ENCODE data around the gene MSRB1.
"Not testable (repeated sequence)": the region's sequence is repeated elsewhere in the genome, so short reads cannot be mapped to it uniquely, and the experiment has no call there.

The MSRB1 gene

DNA sequence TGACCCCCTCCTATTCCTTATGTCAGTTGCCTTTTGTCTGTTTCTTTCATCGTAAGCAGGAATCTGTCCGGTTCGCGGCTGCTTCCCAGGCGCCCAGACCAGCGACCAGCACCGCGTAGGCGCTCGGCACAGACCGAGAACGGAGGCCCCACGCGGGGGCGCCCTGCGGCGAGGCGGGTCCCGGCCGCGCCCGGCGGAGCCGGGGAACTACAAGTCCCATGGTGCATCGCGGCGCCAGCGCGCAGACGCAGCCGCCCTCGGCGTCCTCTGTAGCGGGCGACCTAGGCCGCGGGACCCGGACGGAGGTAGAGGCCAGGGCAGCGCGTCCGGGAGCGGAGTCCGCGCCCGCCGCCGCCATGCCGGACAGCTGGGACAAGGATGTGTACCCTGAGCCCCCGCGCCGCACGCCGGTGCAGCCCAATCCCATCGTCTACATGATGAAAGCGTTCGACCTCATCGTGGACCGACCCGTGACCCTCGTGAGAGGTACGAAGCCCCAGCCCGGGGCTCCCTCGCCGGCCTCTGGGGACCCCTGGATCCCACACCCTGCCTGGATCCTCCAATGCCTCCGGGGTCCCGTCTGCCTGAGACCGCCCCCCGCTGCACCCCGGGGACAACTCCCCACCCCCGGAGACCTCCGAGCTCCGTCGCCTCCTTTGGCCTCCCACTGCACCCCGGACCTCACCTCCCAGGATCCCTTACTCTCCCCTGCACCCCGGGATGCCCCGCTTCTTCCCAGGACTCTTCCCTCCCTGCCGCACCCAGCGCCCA lies 16.5 kb upstream of the MSRB1 start, which contains the start of gene NDUFB10:
Gene NDUFB10 (plus strand): TSS at position 270 of the 771 bp plus-strand sequence. CDS start 87 bp downstream, at position 357.
- peak within 1 kb of the TSS; percentile 96 for H3K4me3 Mint-ChIP-seq
- ATAC-seq (ENCODE audit: low read depth), result peak; percentile 91
- peaks cover 35% of the 10 kb centered on the region for H3K4me1 Mint-ChIP-seq
- no peaks in the 10 kb centered on the region for H3K27me3 Mint-ChIP-seq
- peak; percentile 93 to 97 for DNase-seq (ENCODE audit: low spot score in 2 of 2)
- peak within 1 kb of the TSS; percentile 92 for H3K27ac Mint-ChIP-seq
- H3K9me3 Mint-ChIP-seq, result no peaks in the 10 kb centered on the region
- H3K36me3 Mint-ChIP-seq, result peaks cover 9% of the 10 kb centered on the region

DNA sequence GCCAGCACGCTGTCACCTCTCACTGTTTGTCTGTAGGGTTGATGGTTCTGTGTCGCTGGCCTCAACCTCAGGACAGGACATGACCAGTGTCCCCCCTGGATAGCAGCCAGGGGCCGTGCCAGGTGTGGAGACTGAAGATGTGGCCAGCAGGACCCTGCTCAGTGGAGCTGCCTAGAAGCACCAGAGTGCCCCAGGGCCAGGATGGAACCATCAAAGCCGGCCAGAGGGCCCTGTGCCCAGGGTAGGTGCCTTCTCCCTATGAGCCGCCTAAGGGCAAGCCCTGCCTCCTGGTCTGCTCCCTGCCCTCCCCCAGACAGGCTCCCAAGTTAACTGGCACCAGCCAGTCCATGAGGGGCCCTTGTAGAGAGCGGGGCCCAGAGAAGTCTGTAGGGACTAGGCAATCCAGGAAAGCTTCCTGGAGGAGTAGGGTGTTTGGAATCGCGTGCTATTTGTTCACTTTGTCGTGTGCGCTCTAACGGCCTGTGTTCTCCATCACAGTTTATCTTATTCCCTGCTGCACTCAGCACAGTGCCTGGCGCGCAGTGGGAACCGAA lies 15.8 kb upstream of the MSRB1 start:
- peak overlapping the region; percentile 96 for H3K4me3 Mint-ChIP-seq
- DNase-seq (ENCODE audit: low spot score in 2 of 2) (peak in 1 of 2 donors; percentile 34), ATAC-seq (ENCODE audit: low read depth) (no peak)
- H3K4me1 Mint-ChIP-seq, result peaks cover 31% of the 10 kb centered on the region
- peaks cover 9% of the 10 kb centered on the region for H3K36me3 Mint-ChIP-seq
- no peak overlapping the region for H3K27ac Mint-ChIP-seq
- no peaks in the 10 kb centered on the region for H3K27me3 Mint-ChIP-seq
- H3K9me3 Mint-ChIP-seq, result no peaks in the 10 kb centered on the region

DNA sequence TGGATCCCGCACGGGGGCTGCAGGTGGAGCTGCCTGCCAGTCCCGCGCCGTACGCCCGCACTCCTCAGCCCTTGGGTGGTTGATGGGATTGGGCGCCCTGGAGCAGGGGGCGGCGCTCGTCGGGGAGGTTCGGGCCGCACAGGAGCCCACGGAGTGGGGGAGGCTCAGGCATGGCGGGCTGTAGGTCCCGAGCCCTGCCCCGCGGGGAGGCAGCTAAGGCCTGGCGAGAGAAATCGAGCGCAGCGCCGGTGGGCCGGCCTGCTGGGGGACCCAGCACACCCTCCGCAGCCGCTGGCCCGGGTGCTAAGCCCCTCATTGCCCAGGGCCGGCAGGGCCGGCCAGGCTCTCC lies 15.1 kb upstream of the MSRB1 start:
- DNase-seq (ENCODE audit: low spot score in 2 of 2); H3K36me3 Mint-ChIP-seq; ATAC-seq (ENCODE audit: low read depth); H3K9me3 Mint-ChIP-seq; H3K27me3 Mint-ChIP-seq; H3K27ac Mint-ChIP-seq; H3K4me3 Mint-ChIP-seq: not testable (repeated sequence)
- peaks cover 26% of the 10 kb centered on the region for H3K4me1 Mint-ChIP-seq

DNA sequence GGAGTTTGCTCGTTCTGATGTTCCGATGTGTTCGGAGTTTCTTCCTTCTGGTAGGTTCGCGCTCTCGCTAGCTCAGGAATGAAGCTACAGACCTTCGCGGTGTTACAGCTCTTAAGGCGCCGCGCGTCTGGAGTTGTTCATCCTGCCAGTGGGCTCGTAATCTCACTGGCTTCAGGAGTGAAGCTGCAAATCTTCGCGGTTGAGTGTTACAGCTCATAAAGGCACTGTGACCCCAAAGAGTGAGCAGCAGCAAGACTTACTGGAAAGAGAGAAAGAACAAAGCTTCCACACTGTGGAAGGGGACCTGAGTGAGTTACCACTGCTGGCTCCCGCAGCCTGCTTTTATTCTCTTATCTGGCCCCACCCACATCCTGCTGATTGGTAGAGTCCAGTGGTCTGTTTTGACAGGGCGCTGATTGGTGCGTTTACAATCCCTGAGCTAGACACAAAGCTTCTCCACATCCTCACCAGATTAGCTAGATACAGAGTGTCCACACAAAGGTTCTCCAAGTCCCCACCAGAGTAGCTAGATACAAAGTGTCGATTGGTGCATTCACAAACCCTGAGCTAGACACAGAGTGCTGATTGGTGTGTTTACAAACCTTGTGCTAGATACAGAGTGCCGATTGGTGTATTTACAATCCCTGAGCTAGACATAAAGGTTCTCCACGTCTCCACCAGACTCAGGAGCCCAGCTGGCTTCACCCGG lies 14.6 kb upstream of the MSRB1 start:
- not testable (repeated sequence) for H3K9me3 Mint-ChIP-seq; H3K27ac Mint-ChIP-seq; ATAC-seq (ENCODE audit: low read depth); DNase-seq (ENCODE audit: low spot score in 2 of 2); H3K36me3 Mint-ChIP-seq; H3K4me3 Mint-ChIP-seq; H3K27me3 Mint-ChIP-seq
- H3K4me1 Mint-ChIP-seq, result peaks cover 22% of the 10 kb centered on the region

DNA sequence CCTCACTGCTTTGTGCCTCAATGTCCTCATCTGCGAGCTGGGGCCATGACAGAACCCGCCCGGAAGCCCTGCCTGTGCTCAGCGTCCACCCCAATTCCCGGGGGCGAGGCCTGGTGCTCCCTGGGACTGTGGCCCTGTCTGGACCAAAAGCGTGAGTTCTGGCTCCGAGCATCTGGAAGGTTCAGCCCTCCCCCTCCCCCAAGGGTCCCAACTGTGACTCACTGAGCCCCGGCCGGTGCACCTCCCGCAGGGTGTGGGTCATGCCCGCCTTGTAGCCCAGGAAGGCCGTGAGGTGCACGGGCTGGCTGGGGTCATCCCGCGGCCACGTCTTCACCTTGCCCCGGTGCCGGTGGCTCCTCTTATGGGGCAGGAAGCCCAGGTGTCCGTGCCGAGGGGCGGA lies 10.7 kb upstream of the MSRB1 start:
- Mint-ChIP-seq H3K27ac (no peak overlapping the region), H3K27me3 (peaks cover 4% of the 10 kb centered on the region), H3K4me1 (no peaks in the 10 kb centered on the region), H3K36me3 (no peaks in the 10 kb centered on the region), H3K4me3 (no peak overlapping the region), H3K9me3 (no peaks in the 10 kb centered on the region)
- no peak for ATAC-seq (ENCODE audit: low read depth)
- no peak for DNase-seq (ENCODE audit: low spot score in 2 of 2)

DNA sequence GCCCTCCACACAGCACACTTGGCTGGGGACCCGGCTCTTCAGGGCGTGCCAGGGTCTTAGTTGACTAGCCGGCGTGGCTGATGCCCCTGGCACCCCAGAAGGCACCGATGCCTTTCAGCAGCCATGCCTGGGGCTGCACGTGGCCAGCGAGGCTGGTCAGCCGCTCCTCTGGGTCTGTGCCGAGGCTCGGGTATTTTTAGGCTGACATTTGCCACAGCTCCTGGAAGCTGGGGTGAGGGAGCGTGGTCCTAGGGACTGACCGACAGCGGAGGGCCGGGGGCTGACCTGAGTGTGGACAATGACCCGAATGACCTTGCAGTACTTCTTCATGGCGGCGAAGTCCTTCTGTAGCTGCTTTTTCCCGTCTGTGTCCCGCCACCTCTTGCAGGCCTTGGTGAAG lies 7.6 kb upstream of the MSRB1 start:
- H3K9me3 Mint-ChIP-seq, result no peaks in the 10 kb centered on the region
- no peak overlapping the region for H3K27ac Mint-ChIP-seq
- no peak for DNase-seq (ENCODE audit: low spot score in 2 of 2)
- H3K4me3 Mint-ChIP-seq, result no peak overlapping the region
- no peaks in the 10 kb centered on the region for H3K36me3 Mint-ChIP-seq
- H3K4me1 Mint-ChIP-seq, result no peaks in the 10 kb centered on the region
- peaks cover 7% of the 10 kb centered on the region for H3K27me3 Mint-ChIP-seq
- no peak for ATAC-seq (ENCODE audit: low read depth)

DNA sequence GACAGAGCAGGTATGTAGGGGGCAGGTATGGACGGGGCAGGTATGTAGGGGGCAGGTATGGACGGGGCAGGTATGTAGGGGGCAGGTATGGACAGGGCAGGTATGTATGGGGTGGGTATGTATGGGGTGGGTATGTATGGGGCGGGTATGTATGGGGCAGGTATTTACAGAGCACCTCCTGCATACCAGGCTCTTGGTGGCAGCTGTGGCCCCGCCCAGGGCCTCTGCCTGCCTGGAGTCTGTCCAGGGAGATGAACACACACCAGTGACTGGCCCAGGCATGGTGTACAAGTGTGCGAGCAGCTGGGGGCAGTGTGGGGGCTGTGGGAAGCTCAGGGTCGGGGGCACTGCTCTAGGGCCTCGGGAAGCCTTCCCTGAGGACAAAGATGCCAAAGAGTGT lies 7.0 kb upstream of the MSRB1 start:
- ATAC-seq (ENCODE audit: low read depth), result no peak
- H3K27me3 Mint-ChIP-seq, result peaks cover 7% of the 10 kb centered on the region
- H3K4me3 Mint-ChIP-seq, result no peak overlapping the region
- DNase-seq (ENCODE audit: low spot score in 2 of 2), result no peak
- no peaks in the 10 kb centered on the region for H3K4me1 Mint-ChIP-seq
- no peaks in the 10 kb centered on the region for H3K36me3 Mint-ChIP-seq
- H3K9me3 Mint-ChIP-seq, result no peaks in the 10 kb centered on the region
- H3K27ac Mint-ChIP-seq, result no peak overlapping the region

DNA sequence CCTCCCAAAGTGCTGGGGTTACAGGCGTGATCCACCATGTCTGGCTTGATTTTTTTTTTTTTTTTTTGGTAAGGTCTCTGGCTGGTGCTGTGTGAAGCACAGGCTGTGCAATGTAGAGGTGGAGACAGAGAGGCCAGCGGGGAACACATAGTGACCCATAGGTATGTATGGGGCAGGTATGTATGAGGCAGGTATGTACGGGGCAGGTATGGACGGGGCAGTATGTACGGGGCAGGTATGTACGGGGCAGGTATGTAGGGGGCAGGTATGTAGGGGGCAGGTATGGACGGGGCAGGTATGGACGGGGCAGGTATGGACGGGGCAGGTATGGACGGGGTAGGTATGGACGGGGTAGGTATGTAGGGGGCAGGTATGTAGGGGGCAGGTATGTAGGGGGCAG lies 6.5 kb upstream of the MSRB1 start:
- H3K27me3 Mint-ChIP-seq, result peaks cover 7% of the 10 kb centered on the region
- H3K4me1 Mint-ChIP-seq, result no peaks in the 10 kb centered on the region

DNA sequence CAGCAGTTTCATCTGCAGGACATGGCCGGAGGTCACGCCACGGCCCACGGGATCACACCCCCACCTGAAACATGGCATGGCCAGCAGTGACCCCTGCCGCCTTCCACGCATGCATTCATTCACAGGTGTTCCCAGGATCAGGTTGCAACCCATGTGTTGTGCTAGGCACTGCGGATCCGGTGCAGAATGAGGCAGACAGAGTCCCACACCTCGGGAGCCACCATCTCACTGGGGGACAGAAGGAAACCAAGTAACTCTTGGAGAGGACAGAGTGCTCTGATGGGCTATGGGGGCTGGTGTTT lies 4.3 kb upstream of the MSRB1 start:
- no peak for DNase-seq (ENCODE audit: low spot score in 2 of 2)
- Mint-ChIP-seq H3K9me3 (no peaks in the 10 kb centered on the region), H3K36me3 (no peaks in the 10 kb centered on the region), H3K27me3 (peaks cover 5% of the 10 kb centered on the region), H3K4me1 (peaks cover 3% of the 10 kb centered on the region), H3K27ac (no peak overlapping the region), H3K4me3 (no peak overlapping the region)
- ATAC-seq (ENCODE audit: low read depth), result no peak

More for the DNA sequence above, 6.5 kb upstream of the MSRB1 start:
- H3K9me3 Mint-ChIP-seq, result no peaks in the 10 kb centered on the region
- no peak overlapping the region for H3K27ac Mint-ChIP-seq
- no peaks in the 10 kb centered on the region for H3K36me3 Mint-ChIP-seq
- DNase-seq (ENCODE audit: low spot score in 2 of 2) (no peak), ATAC-seq (ENCODE audit: low read depth) (no peak)
- no peak overlapping the region for H3K4me3 Mint-ChIP-seq

DNA sequence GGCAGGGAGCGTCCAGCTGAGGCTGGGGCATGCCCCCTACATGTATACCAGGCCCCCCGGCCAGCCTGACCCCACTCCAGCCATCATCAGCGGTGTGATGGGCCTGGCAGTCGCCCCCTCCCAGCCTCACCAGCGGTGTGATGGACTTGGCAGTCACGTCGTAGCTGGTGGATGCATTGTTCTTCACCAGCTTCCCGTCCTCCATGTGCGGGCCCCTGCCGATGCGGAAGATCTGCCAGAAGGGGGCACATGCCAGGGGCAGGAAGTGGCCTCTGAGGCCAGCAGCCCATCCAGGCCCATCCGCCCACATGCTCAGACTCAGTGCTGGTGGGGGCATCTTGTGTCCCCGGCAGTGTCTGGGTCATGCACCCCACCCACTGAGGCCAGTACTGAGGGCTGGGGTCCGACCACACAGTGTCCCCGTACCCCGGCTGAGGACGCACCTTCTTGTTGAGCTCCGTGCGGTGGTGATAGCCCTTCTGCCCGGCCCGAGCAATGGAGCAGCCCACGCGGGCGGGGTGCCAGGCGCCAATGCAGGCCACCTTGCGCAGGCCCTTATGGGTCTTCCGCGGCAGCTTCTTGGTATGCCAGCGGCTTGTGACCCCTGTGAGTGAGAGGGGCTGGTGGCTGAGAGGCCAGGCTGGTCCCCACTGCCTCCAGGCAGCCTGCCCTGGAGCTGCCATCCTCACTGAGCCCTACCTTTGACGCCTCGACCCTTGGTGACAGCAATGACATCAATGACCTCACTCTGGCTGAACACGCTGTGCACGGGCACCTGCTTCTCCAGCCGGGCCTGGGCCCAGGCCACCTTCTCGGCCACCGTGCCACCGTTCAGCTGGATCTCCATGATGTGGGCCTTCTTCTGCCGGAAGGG lies 3.7 kb upstream of the MSRB1 start:
- H3K4me3 Mint-ChIP-seq, result no peak overlapping the region
- ATAC-seq (ENCODE audit: low read depth), result no peak

DNA sequence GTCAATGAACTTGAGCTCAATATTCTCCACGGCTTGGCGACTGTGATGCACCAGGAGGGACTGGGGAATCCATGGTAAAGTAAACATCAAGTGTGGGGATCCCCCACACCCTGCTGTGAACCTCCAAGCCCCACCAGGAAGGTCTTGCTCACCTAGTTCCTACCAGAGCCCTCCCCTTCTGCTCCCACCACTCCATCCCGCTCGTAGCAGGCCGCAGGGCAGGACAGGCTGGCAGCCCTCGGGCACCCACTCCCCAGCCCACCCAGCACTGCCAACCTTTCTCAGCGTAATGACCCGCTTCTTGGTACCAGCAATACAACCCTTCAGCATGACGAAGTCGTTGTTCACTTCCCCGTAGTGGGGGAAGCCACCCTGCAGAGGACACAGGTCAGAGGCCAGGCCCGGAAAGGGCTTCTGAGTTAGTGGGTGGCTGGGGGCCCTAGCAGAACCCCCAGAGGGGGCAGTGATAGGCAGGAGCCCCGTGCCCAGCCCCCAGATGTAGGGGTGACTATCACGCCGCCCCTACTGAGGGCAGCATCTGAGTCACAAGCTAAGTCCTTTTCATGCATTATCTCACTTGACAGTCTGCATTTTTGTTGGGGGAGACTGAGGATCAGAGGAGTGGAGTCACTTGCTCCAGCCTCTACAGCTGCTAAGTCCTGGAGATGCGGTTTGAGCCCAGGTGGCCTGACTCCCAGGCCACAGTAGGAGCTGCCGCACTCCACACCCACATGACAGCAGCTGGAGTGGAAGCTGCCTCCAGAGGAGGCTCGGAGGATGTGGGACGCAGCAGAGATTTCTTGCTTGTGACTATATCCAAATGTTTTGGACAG lies 2.8 kb upstream of the MSRB1 start:
- no peaks in the 10 kb centered on the region for H3K9me3 Mint-ChIP-seq

More for the DNA sequence above, 3.7 kb upstream of the MSRB1 start:
- DNase-seq (ENCODE audit: low spot score in 2 of 2), result no peak
- H3K27me3 Mint-ChIP-seq, result peaks cover 5% of the 10 kb centered on the region
- H3K27ac Mint-ChIP-seq, result no peak overlapping the region
- H3K9me3 Mint-ChIP-seq, result no peaks in the 10 kb centered on the region
- H3K36me3 Mint-ChIP-seq, result no peaks in the 10 kb centered on the region
- peaks cover 6% of the 10 kb centered on the region for H3K4me1 Mint-ChIP-seq

DNA sequence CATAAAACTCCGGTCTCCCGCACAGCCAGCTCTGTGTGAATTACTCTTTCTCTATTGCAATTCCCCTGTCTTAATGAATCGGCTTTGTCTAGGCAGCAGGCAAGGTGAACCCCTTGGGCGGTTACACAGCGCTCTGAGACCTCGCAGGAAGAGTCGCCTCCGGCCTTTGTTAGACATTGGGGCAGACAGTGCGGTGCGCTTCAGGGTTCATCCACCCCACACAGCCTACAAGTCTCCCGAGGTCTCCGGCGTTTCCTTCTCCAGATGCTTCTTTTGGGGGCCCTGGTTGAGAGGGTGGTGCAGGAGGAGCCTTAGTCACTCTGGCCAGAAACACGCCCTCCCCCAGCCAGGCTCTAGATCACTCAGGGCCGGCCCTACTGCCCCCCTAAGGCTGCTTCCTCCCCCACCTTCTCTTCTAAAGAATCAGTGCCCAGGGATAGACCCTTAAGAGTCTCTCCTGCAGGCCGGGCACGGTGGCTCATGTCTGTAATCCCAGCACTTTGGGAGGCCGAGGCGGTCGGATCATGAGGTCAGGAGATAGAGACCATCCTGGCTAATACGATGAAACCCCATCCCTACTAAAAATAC lies 1.7 kb upstream of the MSRB1 start:
- DNase-seq (ENCODE audit: low spot score in 2 of 2) (no peak), ATAC-seq (ENCODE audit: low read depth) (no peak)
- Mint-ChIP-seq H3K36me3 (no peaks in the 10 kb centered on the region), H3K9me3 (no peaks in the 10 kb centered on the region), H3K4me3 (peak overlapping the region; percentile 44), H3K27ac (no peak overlapping the region), H3K4me1 (peaks cover 6% of the 10 kb centered on the region), H3K27me3 (peaks cover 5% of the 10 kb centered on the region)

More for the DNA sequence above, 2.8 kb upstream of the MSRB1 start:
- DNase-seq (ENCODE audit: low spot score in 2 of 2), result no peak
- no peak for ATAC-seq (ENCODE audit: low read depth)
- Mint-ChIP-seq H3K4me3 (no peak overlapping the region), H3K4me1 (peaks cover 6% of the 10 kb centered on the region), H3K27ac (no peak overlapping the region), H3K27me3 (peaks cover 5% of the 10 kb centered on the region), H3K36me3 (no peaks in the 10 kb centered on the region)

Data from memory B cell (primary cell).